AG04450 (cell line): ENCODE measurements around the gene OTOF. TPM values are rescaled to one million over a fixed set of nuclear protein-coding genes. Genes with fewer than 3 reads are reported as not detected.

Experiments
- CTCF ChIA-PET: fragments of 300-600, 350-600 bp; formaldehyde crosslinking; extraction: SDS; loops from one replicate; lab custom pipeline; 2022; ENCODE audit warnings: antibody characterized with exemption, inconsistent platforms; lab: Charles Lee
- POLR2A ChIA-PET: fragments of 350-600 bp; formaldehyde crosslinking; extraction: SDS; loops from one replicate; lab custom pipeline; 2021; ENCODE audit warnings: antibody characterized with exemption, inconsistent platforms; lab: Yijun Ruan, JAX
- DNase-seq: peaks from one replicate; pipeline ENCODE4 v3.0.0-alpha.2; 2011; ENCODE audit warnings: low read depth, low spot score
- H3K27ac ChIP-seq: one replicate; pipeline ENCODE4 v1.5.1; 2012; ENCODE audit warnings: low read depth, low read length, control low read depth
- H3K27me3 ChIP-seq: one replicate; pipeline ENCODE4 v1.6.0; 2012; ENCODE audit warnings: low read length; ENCODE audit not compliant: control insufficient read depth, insufficient read depth
- H3K4me3 ChIP-seq: 2 replicates; pipeline ENCODE4 v1.5.1; 2011; ENCODE audit warnings: mild to moderate bottlenecking, low read depth, low read length, control low read depth
- H3K9me3 ChIP-seq: 2 replicates; pipeline ENCODE4 v1.5.1; 2012; ENCODE audit warnings: low read length; ENCODE audit not compliant: control insufficient read depth, insufficient read depth
- CTCF ChIP-seq: IDR thresholded peaks from 2 replicates; pipeline ENCODE4 v1.5.1; 2011; ENCODE audit warnings: low read depth, low read length, control low read depth, inconsistent platforms
- polyA plus RNA-seq: library from polyadenylated mRNA; depleted of rRNA; stranded (reverse); fragments of >200 nt; gene quantifications from 2 replicates; pipeline ENCODE4 v1.2.3, GENCODE V29; 2011

Gene OTOF
- polyA plus RNA-seq, 1 experiment, result not detected

- no peak overlapping the region for H3K4me3 ChIP-seq
- ChIA-PET POLR2A (no interaction called here), CTCF (no interaction called here)
- no peak for TF ChIP-seq CTCF
- H3K27me3 ChIP-seq, result peaks cover 50% of the 10 kb centered on the region
- no peak for DNase-seq
- H3K9me3 ChIP-seq, result no peaks in the 10 kb centered on the region
- H3K27ac ChIP-seq, result no peak overlapping the region
Measured at GRCh38 chr2:26511466-26511865, 33.5 kb upstream of the OTOF start.

GRCh38 chr2:26510344-26510973 lies 32.5 kb upstream of the OTOF start:
- POLR2A ChIA-PET, result no interaction called here
- no peak for DNase-seq
- no peak for TF ChIP-seq CTCF
- H3K27ac ChIP-seq, result no peak overlapping the region
- H3K27me3 ChIP-seq, result peaks cover 57% of the 10 kb centered on the region
- H3K4me3 ChIP-seq, result no peak overlapping the region
- no peaks in the 10 kb centered on the region for H3K9me3 ChIP-seq
- CTCF ChIA-PET, result no interaction called here

GRCh38 chr2:26509141-26509540 lies 31.2 kb upstream of the OTOF start:
- ChIA-PET CTCF (interaction anchor here (1.5 kb wide), 1 partner anchor 69 kb away, joined by 4 read pairs; no protein-coding TSS in a partner anchor), POLR2A (no interaction called here)
- H3K9me3 ChIP-seq, result no peaks in the 10 kb centered on the region
- H3K27me3 ChIP-seq, result peaks cover 62% of the 10 kb centered on the region
- no peak overlapping the region for H3K27ac ChIP-seq
- no peak for DNase-seq
- TF ChIP-seq CTCF, result no peak
- H3K4me3 ChIP-seq, result no peak overlapping the region

GRCh38 chr2:26507932-26508331 lies 30.0 kb upstream of the OTOF start:
- no peak overlapping the region for H3K4me3 ChIP-seq
- H3K9me3 ChIP-seq, result no peaks in the 10 kb centered on the region; the same call in 1 of the 2 replicates
- ChIA-PET POLR2A (no interaction called here), CTCF (interaction anchor here (1.5 kb wide), 1 partner anchor 70 kb away, joined by 4 read pairs; no protein-coding TSS in a partner anchor)
- peaks cover 68% of the 10 kb centered on the region for H3K27me3 ChIP-seq
- TF ChIP-seq CTCF, result no peak
- H3K27ac ChIP-seq, result no peak overlapping the region
- no peak for DNase-seq

GRCh38 chr2:26507088-26507487 lies 29.2 kb upstream of the OTOF start:
- CTCF ChIA-PET, result no interaction called here
- Histone ChIP-seq H3K27me3 (peaks cover 70% of the 10 kb centered on the region), H3K9me3 (no peaks in the 10 kb centered on the region; the same call in 1 of the 2 replicates), H3K27ac (no peak overlapping the region), H3K4me3 (no peak overlapping the region)
- DNase-seq, result no peak
- POLR2A ChIA-PET, result no interaction called here
- no peak for TF ChIP-seq CTCF
